HG03442 (cell line): Measurements from ENCODE around the gene ATP9A.
"Not testable (repeated sequence)": the region's sequence is repeated elsewhere in the genome, so short reads cannot be mapped to it uniquely, and the experiment has no call there.

ENCODE experiments used
- ATAC-seq: cut with Tn5 transposase; IDR thresholded peaks from one replicate; pipeline ENCODE4 v1.9.1; 2021; ENCODE audit warnings: mild to moderate bottlenecking, moderate library complexity; ENCODE audit not compliant: unreplicated experiment

Gene ATP9A

DNA sequence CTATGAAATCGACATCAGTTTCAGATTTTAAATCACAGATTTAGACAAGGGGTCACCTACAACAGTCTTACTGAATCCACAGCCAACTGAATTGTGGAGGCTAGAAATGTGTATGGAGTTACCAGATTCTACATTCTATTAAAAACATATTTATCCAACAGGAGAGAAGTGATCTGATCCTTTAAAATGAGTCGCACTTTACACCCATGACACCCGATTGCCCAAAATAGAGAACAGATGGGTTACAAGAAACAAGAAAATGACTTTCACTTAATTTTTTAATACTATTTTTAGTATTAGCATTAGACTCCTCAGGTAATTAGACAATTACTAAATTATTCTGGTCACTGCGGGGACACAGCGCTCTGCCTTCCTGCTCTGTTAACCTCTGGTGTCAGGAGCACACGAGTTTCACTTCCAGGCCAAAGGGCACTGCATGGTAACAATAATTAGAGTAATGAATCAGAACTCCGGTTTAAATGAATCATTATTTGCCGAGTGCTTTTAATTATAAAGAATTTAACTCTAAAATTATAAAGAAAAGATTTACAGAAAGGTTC lies 108.6 kb downstream of the ATP9A start:
- ATAC-seq = no peak

DNA sequence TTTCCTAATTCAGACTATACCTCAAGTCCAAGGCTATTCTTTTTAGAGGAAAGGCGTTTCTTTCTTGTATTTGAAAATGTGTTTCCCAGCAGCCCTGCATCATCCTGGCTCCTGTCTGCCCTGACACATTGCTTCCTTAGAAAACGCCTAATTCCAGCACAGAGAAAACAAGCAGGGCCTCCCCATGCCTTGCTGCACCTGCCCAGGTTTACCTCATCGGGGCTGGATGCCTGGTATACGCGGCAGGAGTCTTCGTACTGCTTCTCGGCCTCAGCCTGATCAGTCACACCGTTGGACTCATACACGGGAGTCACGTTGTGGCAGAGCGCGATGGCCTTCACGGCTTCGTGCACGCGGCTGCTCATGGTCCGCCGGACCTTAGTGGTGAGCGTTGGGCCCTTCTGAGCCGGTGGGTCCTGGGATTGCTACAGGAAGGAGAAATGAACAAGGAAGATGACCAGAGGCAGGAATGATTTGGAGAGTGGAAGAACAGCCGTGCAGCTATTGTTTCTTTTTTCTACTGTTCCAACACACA lies 111.4 kb downstream of the ATP9A start:
- no peak for ATAC-seq

GRCh38 chr20:51656089-51656488 lies 112.1 kb downstream of the ATP9A start:
- not testable (repeated sequence) for ATAC-seq

DNA sequence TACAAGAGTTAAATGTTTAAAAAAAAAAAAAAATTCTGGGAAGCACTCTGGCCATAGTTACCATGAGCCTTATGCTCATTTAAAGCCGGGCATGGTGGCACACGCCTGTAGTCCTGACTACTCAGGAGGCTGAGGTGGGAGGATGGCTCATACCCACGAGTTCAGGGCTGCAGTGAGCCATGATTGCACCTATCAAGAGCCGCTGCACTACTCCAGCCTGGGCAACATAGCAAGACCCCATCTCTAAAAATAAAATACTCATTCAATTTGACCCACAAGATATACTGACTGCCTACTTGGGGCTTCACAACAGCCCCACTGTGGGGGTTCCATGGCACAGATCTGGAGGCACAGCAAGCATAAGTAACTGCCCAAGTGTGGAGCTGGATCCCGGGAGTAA lies 113.7 kb downstream of the ATP9A start:
- ATAC-seq = no peak

DNA sequence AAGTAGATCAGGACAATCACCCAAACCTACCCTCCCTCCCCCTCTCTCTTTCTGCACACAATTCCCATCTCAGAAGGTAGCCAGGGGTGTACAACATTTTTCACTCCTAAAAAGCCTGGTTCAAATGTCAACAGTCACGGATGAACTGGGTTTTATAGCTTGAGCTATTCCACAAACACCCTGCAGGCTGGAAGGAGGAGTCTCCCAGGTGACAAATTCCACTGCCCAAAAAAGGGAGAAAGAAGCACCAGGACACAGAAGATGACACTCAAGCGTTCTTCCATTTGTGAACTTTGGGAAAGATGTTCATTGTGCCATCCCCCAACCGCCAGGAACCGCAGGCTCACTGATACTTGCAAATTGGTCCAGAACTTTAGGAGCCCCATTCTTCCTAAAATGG lies 114.1 kb downstream of the ATP9A start:
- no peak for ATAC-seq

GRCh38 chr20:51653226-51653625 lies 115.0 kb downstream of the ATP9A start:
- ATAC-seq = no peak

- ATAC-seq = no peak
These were observed 116.2 kb downstream of the ATP9A start for GRCh38 chr20:51651921-51652549.

- ATAC-seq = no peak
These were observed 117.5 kb downstream of the ATP9A start for GRCh38 chr20:51650685-51651134.

GRCh38 chr20:51648571-51648947 lies 119.6 kb downstream of the ATP9A start:
- ATAC-seq = no peak

DNA sequence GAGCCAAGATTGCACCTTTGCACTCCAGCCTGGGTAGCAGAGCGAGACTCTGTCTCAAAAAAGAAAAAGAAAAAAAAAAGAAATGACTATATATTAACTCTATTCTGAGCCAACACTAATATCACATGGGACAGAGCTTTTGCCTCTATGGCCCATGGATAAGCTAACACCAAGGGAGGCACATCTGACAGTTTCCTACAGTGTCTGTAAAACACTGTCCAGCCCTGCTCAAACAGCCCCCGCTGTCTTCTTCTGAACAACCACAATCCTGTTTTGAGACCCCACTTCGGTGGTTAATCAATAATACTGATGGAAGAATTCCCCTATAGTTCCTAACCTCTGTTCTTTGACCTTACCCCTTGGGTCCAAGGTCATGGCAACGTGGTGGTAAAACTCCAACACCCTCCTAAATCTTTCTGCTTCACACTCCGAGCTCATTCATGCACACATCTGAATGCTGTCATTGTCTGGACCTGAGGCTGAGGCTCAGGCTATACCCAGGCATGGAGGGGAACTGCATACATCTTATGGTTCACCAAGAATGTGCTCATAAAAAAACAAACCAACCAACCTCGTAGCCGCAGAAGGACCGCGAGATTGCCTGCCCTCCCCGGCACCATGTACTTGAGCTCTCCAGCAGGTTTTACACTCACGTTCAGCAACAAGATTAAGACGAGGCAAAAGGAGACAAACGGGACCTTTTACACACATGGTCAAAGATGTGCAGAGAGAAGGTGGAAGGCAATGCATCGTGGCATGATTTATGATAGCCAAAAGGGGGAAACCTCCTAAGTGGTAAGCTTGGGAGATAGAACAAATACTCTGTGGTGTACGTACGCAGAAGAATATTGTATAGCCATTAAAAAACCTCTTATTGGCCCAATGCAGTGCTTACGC lies 120.3 kb downstream of the ATP9A start:
- no peak for ATAC-seq

DNA sequence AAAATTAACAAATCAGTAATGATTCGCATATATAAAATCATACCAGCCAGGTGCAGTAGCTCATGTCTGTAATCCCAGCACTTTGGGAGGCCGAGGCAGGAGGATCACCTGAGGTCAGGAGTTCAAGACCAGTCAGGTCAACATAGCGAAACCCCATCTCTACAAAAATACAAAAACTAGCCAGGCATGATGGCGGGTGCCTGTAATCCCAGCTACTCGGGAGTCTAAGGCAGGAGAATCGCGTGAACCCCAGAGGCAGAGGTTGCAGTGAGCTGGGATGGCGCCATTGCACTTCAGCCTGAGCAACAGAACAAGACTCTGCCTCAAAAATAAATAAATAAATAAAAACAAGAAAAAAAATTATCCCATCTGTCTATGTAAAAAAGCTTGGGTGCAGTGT lies 124.4 kb downstream of the ATP9A start:
- not testable (repeated sequence) for ATAC-seq

- no peak for ATAC-seq
These were observed 124.8 kb downstream of the ATP9A start for GRCh38 chr20:51643390-51643789.

DNA sequence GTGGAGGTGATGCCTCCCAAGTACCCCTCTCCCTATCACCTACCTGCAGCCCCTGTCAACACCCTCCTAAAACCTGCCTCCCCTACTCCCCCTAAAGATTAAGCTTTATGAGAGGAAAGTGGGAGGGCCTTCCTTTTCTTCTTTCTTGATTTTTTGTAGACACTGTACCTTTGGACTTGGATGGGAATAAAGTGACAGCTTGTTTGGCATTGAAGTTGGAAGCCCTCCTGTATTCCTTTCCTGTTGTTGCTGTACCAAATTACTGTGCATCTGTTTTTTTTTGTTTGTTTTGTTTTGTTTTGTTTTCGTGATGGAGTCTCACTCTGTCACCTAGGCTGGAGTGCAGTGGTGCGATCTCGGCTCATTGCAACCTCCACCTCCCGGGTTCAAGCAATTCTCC lies 126.3 kb downstream of the ATP9A start:
- ATAC-seq = no peak

GRCh38 chr20:51640743-51641142 lies 127.4 kb downstream of the ATP9A start:
- no peak for ATAC-seq

DNA sequence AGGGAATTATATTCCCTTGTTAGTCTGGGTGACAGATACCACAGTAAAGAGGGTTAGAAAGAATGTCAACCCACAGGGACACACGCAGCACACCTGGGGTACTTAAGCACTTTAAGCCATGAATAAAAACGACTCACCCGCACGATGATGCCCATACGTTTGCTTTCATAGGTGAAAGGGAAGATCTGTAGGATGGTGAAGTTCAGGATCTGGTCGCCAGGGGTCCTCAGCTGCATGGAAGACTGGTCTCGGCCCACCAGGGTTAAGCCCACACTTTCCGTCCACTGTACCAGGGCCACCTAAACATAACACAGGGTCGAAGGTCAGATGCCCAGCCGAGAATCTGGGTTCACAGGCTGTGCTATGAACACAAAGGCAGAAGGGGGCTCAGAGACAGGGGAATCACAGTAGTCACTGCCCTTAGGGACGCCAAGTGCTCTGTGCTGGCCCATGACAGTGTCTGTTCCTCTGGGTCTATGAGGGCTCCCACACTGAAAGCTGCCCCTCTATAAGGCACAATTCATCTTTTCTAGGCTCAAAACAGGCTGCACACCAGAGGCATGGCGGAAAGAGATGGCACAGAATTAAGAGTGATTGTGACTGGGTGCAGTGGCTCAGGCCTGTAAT lies 128.9 kb downstream of the ATP9A start:
- ATAC-seq = no peak

GRCh38 chr20:51637241-51637640 lies 130.9 kb downstream of the ATP9A start:
- no peak for ATAC-seq

DNA sequence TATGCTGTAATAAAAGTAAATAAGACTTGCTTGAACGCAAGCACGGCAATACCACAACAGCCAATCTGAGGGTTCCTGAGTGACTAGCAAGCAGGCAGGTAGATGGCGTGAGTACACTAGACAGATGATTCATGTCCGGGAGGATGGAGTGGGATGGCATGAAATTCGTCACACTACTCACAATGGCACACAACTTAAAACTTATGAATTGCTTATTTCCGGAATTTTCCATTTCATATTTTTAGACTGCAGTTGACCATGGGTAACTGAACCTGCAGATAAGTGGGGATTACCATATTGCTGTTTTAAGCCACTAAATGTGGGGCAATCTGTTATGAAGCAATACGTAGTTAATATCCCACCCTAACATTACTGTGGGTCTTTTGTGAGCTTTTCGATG lies 132.1 kb downstream of the ATP9A start:
- no peak for ATAC-seq

DNA sequence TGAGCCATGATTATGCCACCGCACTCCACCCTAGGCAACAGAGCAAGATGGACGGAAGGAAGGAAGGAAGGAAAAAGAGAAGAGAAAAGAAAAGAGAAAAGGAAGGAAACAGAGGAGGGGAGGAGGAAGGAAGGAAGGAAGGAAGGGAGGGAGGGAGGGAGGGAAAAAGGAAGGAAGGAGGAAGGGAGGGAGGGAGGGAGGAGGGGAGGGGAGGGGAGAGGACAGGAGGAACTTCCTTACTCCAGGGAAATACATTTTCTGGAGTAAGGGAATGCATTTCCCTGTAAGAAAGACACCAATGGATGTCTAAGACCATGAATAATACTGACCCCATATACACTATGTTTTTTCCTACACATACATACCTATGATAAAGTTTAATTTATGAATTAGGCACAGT lies 132.5 kb downstream of the ATP9A start:
- ATAC-seq = no peak

DNA sequence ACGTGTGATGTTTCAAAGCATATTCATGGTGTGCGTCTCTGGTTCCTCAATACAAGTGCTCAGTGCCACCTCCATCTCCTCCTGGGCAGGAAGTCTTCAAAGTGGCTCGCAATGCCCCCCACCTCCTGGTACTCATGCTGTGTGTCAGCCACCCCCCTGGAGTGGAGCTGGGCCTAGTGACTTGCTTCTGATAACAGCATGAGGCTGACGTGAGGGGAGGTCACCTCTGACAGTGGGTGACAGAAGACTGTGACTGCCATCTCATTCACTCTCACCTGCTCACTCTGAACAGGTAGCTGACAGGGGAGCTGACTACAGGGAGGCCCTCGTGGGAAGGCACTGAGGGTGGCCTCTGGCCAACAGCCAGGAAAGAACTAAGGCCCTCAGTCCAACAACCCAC lies 133.3 kb downstream of the ATP9A start:
- no peak for ATAC-seq

DNA sequence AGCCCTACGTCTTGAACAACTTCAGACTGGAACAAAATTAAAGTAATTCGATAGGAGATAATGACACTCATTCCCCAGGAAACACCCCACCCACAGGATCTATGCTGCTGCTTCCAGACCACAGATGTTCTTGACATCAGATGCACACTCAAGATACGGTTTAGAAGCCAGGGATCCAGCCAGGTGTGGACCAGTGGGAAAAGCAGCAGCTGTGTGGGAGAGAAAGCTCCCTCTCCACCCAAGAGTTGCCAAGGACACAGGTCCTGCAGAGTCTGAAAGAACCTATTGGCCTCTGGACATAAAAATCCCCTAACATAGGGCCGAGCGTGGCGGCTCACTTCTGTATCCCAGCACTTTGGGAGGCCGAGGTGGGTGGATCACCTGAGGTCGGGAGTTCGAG lies 133.9 kb downstream of the ATP9A start:
- ATAC-seq = no peak

GRCh38 chr20:51633430-51633829 lies 134.8 kb downstream of the ATP9A start:
- ATAC-seq = no peak
